HL-60/S4 treated with phorbol 12-myristate 13-acetate at 8.2 ng/mL for 4 days and 3 days (cell line): ENCODE results near the gene LDB3.

Experiments
- in situ Hi-C: fragments of 300-500 bp; cut with MboI; formaldehyde crosslinking; loops from 2 replicates; pipeline ENCODE4 v1.15.0; 2022; ENCODE audit warnings: low sequenced_read_pairs

LDB3 gene

DNA sequence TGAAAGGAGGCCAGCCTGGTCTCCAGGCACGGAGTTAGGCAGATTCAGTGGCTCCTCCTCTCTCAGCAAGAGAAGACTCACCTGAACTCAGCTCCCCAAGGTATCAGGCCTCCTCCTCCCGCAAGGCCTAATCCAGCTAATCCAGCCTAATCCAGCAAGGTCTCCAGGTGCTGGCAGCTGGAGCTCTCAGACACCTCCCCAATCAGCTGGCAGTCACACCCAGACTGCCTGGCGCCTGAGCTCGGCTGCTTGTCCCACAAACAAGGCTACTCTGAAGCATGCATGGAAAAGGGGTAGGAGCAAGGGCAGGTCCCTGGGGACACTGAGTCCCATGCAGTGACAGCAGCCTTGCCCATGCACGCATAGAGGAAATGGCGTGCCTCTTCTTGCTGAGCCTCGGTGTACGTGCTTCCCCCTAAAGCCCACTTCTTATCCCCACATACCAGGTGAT lies 17.3 kb upstream of the LDB3 start:
- in situ Hi-C loops: no loop called here

DNA sequence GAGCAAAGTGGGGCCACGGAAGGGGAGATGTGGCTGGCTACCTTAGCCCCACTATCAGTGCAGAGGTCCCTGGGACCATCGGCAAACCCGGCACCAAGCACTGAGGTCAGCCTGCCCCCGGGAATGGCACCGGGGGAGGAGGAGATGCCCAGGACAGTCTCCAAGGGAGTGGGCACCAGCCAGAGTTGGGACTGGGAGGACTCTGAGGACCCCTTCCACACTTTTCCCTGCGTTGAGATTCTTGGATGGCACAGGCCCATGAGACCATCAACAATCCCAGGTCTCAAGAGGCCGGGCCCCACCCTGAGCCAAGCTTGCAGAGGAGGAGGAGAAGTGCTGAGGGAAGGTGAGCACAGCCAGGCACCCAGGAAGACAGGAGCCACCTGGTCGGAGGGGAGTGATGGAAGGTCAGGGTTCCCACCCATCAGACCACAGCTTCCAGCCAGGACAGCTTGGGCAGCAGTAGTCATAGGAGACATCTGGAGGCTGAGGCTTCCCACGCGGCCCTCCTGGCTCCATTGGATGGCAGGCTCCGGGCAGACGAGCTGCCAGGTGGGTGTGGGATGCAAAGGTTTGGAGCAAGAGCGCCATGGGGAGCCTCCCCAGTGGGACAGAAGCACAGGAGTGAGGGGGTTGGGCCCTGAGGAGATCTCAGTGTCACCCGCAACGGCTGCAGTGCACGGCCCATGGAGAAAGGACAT lies 16.5 kb upstream of the LDB3 start:
- in situ Hi-C loops: no loop called here

DNA sequence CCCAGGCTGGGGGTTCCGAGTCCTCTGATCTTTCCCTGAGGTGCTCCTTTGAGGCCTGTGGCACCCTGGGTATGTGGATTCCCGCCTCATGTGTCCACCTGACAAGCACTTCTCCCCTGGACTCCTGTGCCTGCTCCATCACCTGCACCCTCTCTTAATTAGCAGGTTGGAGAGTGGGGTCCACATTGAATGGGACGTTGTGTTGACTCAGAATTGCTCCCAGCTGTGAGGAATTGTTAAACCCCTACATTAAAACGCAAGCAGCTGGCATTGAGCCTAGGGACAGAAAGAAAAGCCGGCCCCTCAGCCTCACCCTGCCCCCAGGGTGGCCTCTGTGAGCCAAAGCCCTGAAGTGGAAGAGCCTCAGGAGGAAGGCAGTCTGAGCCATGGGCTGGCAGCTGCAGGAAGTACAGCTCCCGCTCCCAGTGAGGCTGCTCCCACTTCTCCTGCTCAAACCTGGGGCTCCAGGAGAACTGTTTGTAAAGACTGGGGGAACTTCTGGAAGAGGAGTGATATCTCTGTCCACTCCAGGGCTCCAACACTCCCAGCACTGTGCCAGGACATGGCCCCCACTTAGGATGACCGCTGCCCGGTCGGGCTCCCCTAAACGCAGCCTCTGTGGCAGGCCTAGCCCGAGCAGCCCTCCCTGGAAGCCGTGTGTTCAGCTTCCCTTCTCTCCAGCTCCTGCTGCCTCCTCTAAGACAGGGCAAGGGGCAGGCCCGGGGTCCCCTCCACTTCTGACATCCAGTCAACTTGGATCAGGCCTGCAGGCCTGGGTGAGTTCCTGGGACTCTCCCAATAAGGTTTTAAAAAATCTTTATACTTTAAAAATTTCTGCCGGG lies 15.7 kb upstream of the LDB3 start:
- in situ Hi-C loops: no loop called here

DNA sequence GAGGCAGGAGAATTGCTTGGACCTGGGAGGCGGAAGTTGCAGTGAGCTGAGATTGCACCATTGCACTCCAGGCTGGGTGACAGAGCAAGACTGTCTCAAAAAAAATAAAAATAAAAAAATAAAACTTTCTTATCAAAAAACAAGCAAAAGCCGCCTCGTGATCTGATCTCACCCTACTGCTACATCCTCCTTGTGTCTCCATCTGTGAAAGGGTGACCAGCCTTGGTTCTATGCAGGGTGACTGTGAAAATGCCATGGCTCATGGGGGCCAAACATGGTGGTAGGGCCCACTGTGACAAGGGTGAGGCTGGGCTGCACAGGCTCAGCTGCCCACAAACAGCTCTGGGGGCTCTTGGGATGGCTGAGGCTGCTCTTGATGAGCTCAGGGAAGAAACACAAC lies 14.9 kb upstream of the LDB3 start:
- in situ Hi-C loops: no loop called here

DNA sequence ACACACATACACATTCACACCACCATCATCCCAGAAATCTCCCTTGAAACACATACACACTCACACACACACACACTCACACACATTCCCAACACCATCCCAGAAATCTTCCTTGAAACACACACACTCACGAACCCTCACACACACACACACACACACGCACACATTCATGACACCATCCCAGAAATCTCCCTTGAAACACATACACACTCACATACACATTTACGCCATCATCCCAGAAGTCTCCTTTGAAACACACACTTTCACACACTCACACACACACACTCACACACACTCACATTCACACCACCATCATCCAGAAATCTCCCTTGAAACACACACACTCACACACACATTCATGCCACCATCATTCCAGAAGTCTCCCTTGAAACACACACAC lies 14.3 kb upstream of the LDB3 start:
- in situ Hi-C loops: no loop called here

DNA sequence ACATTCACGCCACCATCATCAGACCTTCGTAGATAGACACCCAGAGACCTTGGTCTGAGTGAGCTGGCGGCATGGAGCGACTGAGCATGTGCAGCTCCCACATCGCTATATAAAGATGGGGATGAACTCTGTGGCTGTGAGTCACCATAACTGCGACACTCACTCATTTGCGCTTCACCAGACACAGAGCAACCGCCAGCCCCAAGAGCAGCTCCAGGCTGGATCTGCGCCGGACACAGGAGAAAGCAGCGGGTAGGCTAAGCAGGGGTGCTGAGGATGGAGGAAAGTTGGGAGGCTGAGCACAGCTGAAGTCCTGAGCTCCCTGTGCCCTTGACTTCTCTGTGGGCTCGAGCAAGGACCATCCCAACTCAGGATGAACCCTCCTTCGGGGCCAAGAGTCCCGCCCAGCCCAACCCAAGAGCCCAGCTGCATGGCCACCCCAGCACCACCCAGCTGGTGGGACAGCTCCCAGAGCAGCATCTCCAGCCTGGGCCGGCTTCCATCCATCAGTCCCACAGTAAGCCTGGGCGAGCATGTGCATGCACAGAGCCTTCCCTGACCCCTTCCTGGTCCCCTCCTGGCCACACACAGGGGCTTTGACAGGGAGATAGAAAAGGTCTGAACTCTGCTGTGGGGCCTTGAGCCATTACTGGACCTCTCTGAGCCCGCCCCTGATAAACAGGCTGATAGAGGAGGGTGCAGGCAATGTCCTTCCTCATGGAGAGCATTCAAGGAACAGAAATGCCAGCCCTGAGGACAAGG lies 13.7 kb upstream of the LDB3 start, which contains the start of gene OPN4:
OPN4 (plus strand) TSS at position 137 of the 762 bp plus-strand sequence; CDS start at position 374, 237 bp downstream.
- in situ Hi-C loops: no loop called here

DNA sequence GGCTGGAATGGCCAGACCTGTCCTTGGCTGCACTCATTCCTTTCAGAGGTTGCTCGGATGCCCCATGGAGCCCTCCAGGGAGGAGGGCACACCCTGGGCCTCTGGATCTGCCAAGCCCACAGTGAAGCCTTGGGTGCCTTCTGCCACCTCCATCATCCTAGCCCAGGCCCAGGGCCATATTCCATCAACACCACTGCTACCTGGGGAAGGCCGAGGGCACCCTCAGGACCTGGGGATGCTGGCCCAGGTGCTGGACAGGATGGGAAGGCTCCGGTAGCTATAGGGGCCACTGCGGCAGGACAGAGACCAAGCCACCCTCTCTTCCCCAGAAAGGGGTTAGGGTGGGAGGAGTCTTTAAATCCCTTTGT lies 13.2 kb upstream of the LDB3 start:
- in situ Hi-C loops: no loop called here

DNA sequence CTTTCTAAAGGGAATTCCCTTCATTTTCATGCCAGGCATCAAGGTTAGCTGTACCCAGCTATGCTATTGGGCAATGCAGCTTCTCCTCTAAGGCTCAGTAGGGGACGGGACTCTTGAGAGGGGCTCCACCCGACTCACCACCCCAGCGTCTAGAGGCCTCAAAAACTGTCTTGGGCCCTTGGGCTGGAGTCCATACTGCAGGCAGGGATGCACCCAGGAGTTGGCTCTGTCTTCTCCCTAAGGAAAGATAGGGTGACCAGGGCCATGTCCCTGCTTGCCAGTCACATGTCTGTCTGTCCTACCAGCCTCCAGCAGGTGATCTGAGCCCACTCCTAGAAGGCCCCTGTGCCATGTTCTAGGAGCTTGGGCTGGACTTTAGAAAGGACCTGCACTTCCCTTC lies 12.7 kb upstream of the LDB3 start:
- in situ Hi-C loops: no loop called here

DNA sequence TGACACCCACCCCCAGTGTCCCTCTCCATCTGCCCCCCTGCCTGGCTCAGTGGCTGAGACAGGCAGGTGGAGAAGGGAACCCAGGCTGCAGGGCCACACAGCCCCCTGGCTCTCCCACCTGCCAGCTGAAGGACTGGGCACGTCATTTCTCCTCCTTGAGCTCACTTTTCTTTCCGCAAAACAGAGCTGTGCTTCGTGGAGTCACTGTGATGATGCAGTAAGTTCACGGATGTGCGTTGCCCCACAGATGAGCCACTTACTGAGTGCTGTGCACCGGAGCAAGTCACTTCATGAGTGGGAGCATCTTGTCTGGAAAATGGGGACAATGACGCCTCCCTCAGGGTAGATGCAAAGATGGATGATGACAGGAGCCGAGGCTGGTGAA lies 11.3 kb upstream of the LDB3 start:
- in situ Hi-C loops: no loop called here

DNA sequence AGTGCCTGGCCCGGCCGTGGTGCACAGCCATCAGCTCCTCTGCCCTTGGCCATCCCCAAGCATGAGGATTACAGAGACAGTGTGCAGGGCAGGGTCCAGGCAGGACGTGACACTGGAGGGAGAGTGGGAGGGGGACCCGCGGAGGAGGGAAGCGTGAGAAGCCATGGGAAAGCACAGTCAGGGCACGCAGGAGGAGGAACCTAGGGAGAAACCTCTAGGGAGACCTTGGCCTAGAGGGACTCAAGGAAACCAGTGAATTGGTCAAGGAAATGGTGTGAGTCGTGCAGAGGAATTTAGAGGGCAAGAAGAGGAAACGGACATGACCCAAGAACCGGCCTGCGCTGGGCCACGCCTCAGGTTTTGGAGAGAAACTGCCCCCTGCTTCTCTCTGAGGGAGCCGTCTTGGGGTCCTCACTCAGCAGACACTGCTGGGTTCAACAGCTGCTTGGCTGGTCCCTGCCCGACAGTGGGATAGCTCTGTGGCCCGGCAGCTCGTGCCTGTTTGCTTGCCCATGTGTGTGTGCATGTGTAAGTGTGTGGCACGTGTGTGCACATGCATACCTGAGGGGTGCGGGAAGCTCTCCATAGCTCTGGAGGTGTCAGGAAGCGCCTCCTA lies 10.8 kb upstream of the LDB3 start:
- in situ Hi-C loops: no loop called here

DNA sequence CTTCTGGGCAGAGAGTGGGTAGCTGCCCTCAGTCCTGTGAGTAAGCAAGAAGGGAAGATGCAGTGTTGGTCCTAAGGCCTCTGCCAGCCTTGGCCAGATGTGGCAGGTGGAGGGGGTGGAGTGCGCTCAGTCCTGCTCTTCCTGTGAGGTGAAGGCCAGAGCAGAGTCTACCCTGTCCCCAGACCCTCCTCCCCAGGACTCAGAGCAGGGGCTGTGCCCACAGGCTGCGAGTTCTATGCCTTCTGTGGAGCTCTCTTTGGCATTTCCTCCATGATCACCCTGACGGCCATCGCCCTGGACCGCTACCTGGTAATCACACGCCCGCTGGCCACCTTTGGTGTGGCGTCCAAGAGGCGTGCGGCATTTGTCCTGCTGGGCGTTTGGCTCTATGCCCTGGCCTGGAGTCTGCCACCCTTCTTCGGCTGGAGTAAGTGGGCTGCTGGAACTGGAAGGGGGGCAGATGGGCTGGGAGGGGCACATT lies 10.0 kb upstream of the LDB3 start:
- in situ Hi-C loops: no loop called here

DNA sequence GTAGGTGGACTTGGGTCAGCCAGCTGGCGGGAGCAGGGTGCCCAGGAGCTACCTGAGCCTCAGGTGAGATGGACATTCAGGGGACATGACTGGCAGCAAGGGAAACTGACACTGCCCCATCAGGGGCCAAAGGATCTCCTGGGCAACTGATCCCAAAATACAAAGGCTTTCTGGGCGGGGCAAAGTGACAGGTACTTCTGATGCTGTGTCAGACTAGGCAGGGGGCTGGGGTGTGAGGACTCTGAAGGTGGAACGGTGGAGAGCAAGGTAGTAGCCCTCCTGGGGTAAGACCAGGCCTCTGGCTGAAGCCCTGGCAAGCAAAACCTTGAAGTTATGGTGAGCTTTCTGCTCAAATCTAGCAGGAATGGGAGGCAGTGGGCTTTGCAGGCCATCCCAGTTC lies 9.6 kb upstream of the LDB3 start:
- in situ Hi-C loops: no loop called here

DNA sequence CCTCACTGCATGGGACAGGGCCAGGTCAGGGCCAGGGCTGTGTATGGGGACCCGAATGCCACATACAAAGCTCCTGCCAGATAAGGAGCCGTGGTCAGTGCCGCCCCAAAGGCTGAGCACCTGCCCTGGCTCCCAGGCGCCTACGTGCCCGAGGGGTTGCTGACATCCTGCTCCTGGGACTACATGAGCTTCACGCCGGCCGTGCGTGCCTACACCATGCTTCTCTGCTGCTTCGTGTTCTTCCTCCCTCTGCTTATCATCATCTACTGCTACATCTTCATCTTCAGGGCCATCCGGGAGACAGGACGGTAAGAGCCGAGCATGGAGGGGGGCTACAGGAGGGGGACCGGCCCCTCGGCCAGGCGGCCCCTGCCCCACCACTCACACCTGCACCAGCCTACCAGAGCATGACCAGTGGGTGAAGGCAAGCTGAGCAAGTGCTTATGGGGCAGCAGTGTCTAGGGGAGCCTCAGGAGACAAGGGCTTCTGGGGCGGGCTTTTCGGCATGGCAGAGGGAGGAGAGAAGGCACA lies 9.1 kb upstream of the LDB3 start:
- in situ Hi-C loops: no loop called here

DNA sequence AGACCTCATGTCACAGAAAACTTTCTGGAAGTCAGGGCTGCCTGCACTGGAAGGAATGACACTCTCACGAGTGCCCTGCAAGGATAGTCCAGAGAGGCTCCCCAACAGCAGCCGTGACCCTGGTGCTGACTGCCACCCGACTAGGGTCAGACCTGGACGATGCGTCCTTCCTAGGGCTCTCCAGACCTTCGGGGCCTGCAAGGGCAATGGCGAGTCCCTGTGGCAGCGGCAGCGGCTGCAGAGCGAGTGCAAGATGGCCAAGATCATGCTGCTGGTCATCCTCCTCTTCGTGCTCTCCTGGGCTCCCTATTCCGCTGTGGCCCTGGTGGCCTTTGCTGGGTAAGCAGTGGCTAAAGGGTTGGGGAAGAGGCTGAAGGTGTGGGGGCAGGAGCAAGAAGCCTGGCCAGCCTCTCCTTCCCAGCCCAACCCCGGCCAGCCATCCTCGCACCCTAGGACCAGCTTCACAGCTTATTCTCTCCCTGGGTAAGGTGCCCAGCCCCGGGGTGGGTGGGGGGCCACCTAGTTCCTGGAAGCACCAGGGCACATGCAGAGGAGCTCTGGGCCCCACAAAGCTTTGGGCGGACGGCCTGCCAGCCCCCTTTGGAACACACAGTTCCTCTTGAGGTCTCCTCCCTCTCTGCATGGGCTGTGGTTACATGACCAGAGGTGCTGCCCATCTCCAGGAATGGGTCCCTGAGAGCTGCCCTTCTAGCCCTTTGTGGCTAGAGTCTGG lies 8.4 kb upstream of the LDB3 start:
- in situ Hi-C loops: no loop called here

DNA sequence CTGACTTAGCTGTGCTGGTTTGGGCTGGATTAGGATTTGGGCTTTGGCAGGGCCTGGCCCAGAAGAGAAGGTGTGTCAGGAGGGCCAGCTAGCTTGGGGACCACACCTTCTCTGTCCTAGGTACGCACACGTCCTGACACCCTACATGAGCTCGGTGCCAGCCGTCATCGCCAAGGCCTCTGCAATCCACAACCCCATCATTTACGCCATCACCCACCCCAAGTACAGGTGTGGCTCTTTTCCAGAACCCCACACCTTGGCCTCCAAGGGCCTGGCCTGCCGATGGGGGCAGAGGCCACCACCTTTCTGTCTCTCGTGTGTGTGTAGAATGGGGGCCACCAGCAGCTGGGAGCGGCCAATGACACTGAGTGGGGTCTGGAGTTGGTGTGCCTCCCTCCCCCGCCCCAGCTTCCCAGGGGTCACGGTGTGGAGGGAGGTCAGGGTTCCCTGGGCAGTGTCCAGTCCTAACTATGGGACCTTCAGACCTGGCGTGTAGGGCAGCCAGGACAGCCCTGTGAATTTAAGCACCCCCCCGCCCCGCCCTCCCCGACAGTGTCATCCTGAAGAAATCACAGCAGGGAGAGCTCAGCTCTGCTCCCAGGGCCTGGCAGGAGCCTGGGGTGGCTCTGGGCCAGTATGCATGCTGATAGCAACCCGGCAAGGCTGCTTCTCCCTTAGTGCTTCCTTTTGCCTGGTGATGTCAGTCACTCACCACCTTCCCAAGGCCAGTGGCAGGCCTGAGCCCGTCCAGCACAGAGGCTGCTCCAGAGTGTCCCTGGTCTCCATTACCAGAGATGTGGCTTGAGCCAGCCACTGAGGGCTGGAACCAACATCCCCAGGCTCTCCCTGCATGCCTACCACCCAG lies 6.9 kb upstream of the LDB3 start:
- in situ Hi-C loops: no loop called here

DNA sequence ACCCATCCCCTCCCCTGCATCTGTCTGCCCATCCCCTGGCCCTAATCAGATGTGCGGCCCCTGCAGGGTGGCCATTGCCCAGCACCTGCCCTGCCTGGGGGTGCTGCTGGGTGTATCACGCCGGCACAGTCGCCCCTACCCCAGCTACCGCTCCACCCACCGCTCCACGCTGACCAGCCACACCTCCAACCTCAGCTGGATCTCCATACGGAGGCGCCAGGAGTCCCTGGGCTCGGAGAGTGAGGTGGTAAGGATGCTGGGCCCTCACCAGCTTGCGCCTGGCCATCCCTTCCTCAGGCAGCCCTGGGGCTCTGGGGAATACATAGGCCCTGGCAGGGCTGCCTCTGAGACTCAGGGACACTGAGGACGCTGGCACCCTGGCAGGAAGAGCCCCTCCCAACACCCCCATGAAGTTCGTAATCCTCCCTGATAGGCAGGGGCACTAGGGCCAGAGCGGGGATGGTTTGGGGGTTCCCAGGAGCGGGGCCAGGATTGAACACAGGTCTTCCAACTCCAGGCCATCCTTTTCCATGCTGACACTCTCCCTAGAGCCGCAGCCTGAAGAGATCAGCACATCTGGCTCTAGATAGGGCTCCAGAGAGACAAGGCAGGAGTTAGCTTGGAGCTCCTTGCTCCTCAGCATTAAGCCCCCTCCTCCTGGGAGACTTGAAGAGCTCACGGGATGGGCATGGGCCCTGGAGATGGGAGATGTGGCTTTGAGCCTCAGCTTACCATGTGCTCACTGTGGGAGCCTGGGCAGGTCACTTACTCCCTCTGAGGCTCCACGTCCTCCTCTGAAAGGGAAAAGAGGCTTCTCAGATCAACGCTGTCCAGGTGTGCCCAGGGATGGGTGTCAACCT lies 5.9 kb upstream of the LDB3 start:
- in situ Hi-C loops: no loop called here

DNA sequence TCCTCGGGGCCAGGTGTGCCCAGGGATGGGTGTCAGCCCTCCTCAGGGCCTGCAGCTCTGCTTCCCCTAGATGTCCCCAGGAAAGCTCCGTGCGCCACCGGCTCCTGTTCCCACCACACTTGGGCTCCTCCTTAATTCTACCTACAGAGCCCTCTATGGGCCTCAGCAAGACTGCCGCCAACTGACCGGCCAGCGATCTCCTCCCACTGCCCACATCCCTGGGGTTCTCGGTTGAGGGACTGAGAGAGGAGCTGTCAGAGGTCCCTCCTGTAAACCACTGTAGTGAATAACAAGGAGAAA lies 5.3 kb upstream of the LDB3 start:
- in situ Hi-C loops: no loop called here

DNA sequence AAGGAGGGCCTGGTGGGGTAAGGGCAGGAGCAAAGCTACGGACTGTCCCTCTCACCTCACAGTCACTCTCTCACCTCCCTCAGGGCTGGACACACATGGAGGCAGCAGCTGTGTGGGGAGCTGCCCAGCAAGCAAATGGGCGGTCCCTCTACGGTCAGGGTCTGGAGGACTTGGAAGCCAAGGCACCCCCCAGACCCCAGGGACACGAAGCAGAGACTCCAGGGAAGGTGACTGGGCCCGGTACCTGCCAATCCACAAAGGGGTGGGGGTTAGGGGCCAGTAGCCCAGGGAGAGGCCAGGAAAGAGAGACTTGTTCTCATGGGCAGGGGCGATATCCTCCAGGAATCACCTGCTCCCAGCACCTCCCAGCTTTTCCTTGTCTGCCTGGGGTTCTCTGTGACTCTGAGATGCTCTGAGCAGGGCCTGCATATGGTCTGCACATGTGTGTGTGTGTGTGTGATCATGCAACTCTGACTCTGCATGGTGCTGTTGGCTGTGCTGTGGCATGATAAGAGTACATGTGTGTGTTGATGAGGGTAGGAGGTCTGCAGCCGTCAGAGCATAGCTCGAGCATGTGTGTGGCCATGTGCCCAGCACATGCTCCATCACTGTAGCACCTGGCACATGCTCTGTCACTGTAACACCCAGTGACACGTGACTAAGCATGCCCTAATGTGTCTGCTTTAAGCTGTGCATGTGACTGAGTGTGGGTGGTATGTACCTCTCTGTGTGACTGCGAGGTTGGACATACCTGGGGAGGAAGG lies 4.6 kb upstream of the LDB3 start:
- in situ Hi-C loops: no loop called here
